H9 (cell line): Measurements from ENCODE around the gene ARL13B. TPM values are rescaled to one million over a fixed set of nuclear protein-coding genes. Genes with fewer than 3 reads are reported as not detected.

Source experiments
- DNase-seq: peaks from one replicate; pipeline ENCODE4 v3.0.0-alpha.2; 2017
- H2AFZ ChIP-seq: one replicate; pipeline ENCODE4 v1.6.1; 2013; ENCODE audit warnings: mild to moderate bottlenecking, low read length, control low read depth, moderate library complexity
- H2AK5ac ChIP-seq: 2 replicates; pipeline ENCODE4 v1.6.1; 2013; ENCODE audit warnings: low read length, control low read depth, mixed read lengths; ENCODE audit not compliant: insufficient read length
- H2BK120ac ChIP-seq: one replicate; pipeline ENCODE4 v1.6.1; 2013; ENCODE audit warnings: low read depth, mild to moderate bottlenecking, low read length, control low read depth, inconsistent platforms; ENCODE audit not compliant: poor library complexity, severe bottlenecking
- H2BK12ac ChIP-seq: 2 replicates; pipeline ENCODE4 v1.6.1; 2013; ENCODE audit warnings: low read length, control low read depth, mixed read lengths, low read depth; ENCODE audit not compliant: insufficient read length
- H2BK15ac ChIP-seq: 2 replicates; pipeline ENCODE4 v1.6.1; 2013; ENCODE audit warnings: low read depth, low read length, control low read depth
- H2BK20ac ChIP-seq: one replicate; pipeline ENCODE4 v1.6.1; 2013; ENCODE audit warnings: low read depth, mild to moderate bottlenecking, low read length, control low read depth, inconsistent platforms; ENCODE audit not compliant: poor library complexity, severe bottlenecking
- H2BK5ac ChIP-seq: 2 replicates; pipeline ENCODE4 v1.6.1; 2013; ENCODE audit warnings: low read length, control low read depth, mixed read lengths; ENCODE audit not compliant: insufficient read length
- H3K14ac ChIP-seq: 2 replicates; pipeline ENCODE4 v1.6.1; 2013; ENCODE audit warnings: low read length, control low read depth; ENCODE audit not compliant: insufficient read depth
- H3K18ac ChIP-seq: 2 replicates; pipeline ENCODE4 v1.6.1; 2013; ENCODE audit warnings: low read depth, mild to moderate bottlenecking, mixed read lengths, low read length, control low read depth; ENCODE audit not compliant: insufficient read length
- H3K23ac ChIP-seq: 2 replicates; pipeline ENCODE4 v1.6.1; 2013; ENCODE audit warnings: low read length, control low read depth, mixed read lengths, low read depth; ENCODE audit not compliant: insufficient read length
- H3K23me2 ChIP-seq: 2 replicates; pipeline ENCODE4 v1.6.1; 2013; ENCODE audit warnings: low read depth, mild to moderate bottlenecking, mixed read lengths, low read length, control low read depth; ENCODE audit not compliant: insufficient read length, poor library complexity, severe bottlenecking
- H3K27ac ChIP-seq: 2 replicates; pipeline ENCODE4 v1.5.1; 2013; ENCODE audit warnings: low read length, control low read depth, mixed read lengths, low read depth; ENCODE audit not compliant: insufficient read length
- H3K27me3 ChIP-seq: 2 replicates; pipeline ENCODE4 v1.6.1; 2013; ENCODE audit warnings: low read length, control low read depth, inconsistent platforms; ENCODE audit not compliant: insufficient read depth
- H3K4ac ChIP-seq: 2 replicates; pipeline ENCODE4 v1.6.1; 2013; ENCODE audit warnings: low read depth, mild to moderate bottlenecking, control low read depth, inconsistent platforms, low read length, moderate library complexity
- H3K4me1 ChIP-seq: 2 replicates; pipeline ENCODE4 v1.6.1; 2013; ENCODE audit warnings: low read length, control low read depth, inconsistent platforms; ENCODE audit not compliant: insufficient read depth
- H3K4me2 ChIP-seq: 2 replicates; pipeline ENCODE4 v1.6.1; 2013; ENCODE audit warnings: low read length, control low read depth, mixed read lengths; ENCODE audit not compliant: insufficient read length, insufficient read depth
- H3K56ac ChIP-seq: 2 replicates; pipeline ENCODE4 v1.6.1; 2013; ENCODE audit warnings: low read depth, mild to moderate bottlenecking, mixed read lengths, low read length, control low read depth; ENCODE audit not compliant: insufficient read length
- H3K79me1 ChIP-seq: 2 replicates; pipeline ENCODE4 v1.6.1; 2013; ENCODE audit warnings: low read depth, mild to moderate bottlenecking, moderate library complexity, low read length, control low read depth, inconsistent platforms; ENCODE audit not compliant: insufficient read depth, poor library complexity, severe bottlenecking
- H3K79me2 ChIP-seq: 2 replicates; pipeline ENCODE4 v1.6.1; 2013; ENCODE audit warnings: low read length, control low read depth, inconsistent platforms; ENCODE audit not compliant: insufficient read depth
- H3K9ac ChIP-seq: 2 replicates; pipeline ENCODE4 v1.6.1; 2013; ENCODE audit warnings: low read length, control low read depth, mixed read lengths; ENCODE audit not compliant: insufficient read length; ENCODE audit errors: extremely low read depth
- H3K9me3 ChIP-seq: one replicate; pipeline ENCODE4 v1.6.1; 2013; ENCODE audit warnings: low read depth, low read length, inconsistent platforms; ENCODE audit not compliant: control insufficient read depth
- H3T11ph ChIP-seq: one replicate; pipeline ENCODE4 v1.6.1; 2013; ENCODE audit warnings: mild to moderate bottlenecking, low read length, control low read depth, inconsistent platforms
- H4K20me1 ChIP-seq: one replicate; pipeline ENCODE4 v1.6.1; 2013; ENCODE audit not compliant: control insufficient read depth, insufficient read length, insufficient read depth
- H4K5ac ChIP-seq: 2 replicates; pipeline ENCODE4 v1.6.1; 2013; ENCODE audit warnings: low read depth, mild to moderate bottlenecking, mixed read lengths, low read length, control low read depth; ENCODE audit not compliant: insufficient read length
- H4K8ac ChIP-seq: replicated peaks from 2 replicates; pipeline ENCODE4 v1.6.1; 2013; ENCODE audit warnings: low read length, control low read depth, mixed read lengths, low read depth; ENCODE audit not compliant: insufficient read length
- H4K91ac ChIP-seq: 2 replicates; pipeline ENCODE4 v1.6.1; 2013; ENCODE audit warnings: low read depth, mild to moderate bottlenecking, moderate library complexity, mixed read lengths, low read length, control low read depth; ENCODE audit not compliant: insufficient read length
- H3K27ac Mint-ChIP-seq, 3 experiments: 2 replicates in 2 of 3; 3 replicates in 1 of 3; pipeline ENCODE4 v1.8.0; 2020 to 2021; ENCODE audit warnings: mixed read lengths in 3 of 3, mild to moderate bottlenecking in 1 of 3, moderate library complexity in 1 of 3
- H3K27me3 Mint-ChIP-seq: 2 replicates; pipeline ENCODE4 v1.8.0; 2021; ENCODE audit warnings: low read depth, mild to moderate bottlenecking, moderate library complexity, mixed read lengths
- H3K36me3 Mint-ChIP-seq, 3 experiments: 2 replicates in 2 of 3; 3 replicates in 1 of 3; pipeline ENCODE4 v1.8.0; 2020 to 2021; ENCODE audit warnings: low read depth in 3 of 3, mixed read lengths in 3 of 3; ENCODE audit not compliant: insufficient read depth in 1 of 3
- H3K4me1 Mint-ChIP-seq, 2 experiments: 2 replicates each; pipeline ENCODE4 v1.8.0; 2020; ENCODE audit warnings: mixed read lengths in 2 of 2
- H3K4me3 Mint-ChIP-seq, 2 experiments: 2 replicates in 1 of 2; 3 replicates in 1 of 2; pipeline ENCODE4 v1.8.0; 2020 to 2021; ENCODE audit warnings: mild to moderate bottlenecking in 2 of 2, mixed read lengths in 2 of 2, moderate library complexity in 1 of 2
- H3K9me3 Mint-ChIP-seq, 2 experiments: 2 replicates in 1 of 2; 3 replicates in 1 of 2; pipeline ENCODE4 v1.8.0; 2020; ENCODE audit warnings: mild to moderate bottlenecking in 2 of 2, mixed read lengths in 2 of 2, moderate library complexity in 1 of 2
- CTCF ChIP-seq: fragments of 200-600 bp; sonication (generic); conservative IDR thresholded peaks from 3 replicates; pipeline ENCODE4 v1.8.0; 2021; ENCODE audit warnings: antibody characterized with exemption, mild to moderate bottlenecking
- WGBS: extraction: QIAGEN DNeasy Blood & Tissue Kit; methylation state at CpG from one replicate; pipeline ENCODE4 v1.1.7; 2013; ENCODE audit warnings: missing lambda C conversion rate, low lambda C conversion rate, mixed read lengths; ENCODE audit not compliant: insufficient read length; ENCODE audit errors: extremely low coverage; 5-methylcytosine and 5-hydroxymethylcytosine counted together
- total RNA-seq: library from RNA; stranded (reverse); gene quantifications from 2 replicates; pipeline ENCODE4 v1.2.1, GENCODE V29; 2021

Gene ARL13B
- total RNA-seq, 1 experiment from 2014 or later, result 7.9 TPM

DNA sequence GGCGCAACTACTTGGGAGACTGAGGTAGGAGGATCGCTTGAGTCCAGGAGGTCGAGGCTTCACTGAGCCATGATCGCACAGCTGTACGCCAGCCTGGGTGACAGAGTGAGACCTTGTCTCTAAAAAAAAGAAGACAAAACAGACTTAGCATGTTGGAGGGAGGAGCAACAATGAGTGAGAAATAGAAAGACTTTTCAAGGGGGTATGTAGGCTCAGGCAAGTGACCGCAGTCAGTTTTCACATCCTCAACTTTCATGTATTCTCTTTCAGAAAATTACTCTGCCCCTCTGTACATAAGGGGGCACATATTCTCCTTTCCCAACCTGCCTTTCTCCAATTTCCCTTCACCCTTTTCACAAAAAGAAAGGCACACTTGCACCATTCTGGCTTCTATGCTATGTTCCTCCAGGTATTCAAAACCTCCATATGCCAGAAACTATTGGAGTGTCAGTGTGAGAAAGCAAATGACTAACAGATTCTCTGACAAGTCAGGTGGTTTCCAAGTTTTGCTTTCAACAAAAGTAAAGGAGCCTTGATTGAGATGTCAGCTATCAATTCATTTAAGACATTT lies 90.5 kb downstream of the ARL13B start:
- H3K9me3 ChIP-seq, result no peaks in the 10 kb centered on the region
- no peaks in the 10 kb centered on the region for H3K79me1 ChIP-seq
- H2BK20ac ChIP-seq, result no peak overlapping the region
- Mint-ChIP-seq H3K4me1 (0 out of 4 replicates have a peak, but pooled peaks cover 0 to 2% of the 10 kb centered on the region in 2 experiments), H3K36me3 (peaks cover 13 to 21% (median 16%) of the 10 kb centered on the region in 3 experiments), H3K27ac (no peak overlapping the region), H3K4me3 (no peak overlapping the region), H3K27me3 (no peaks in the 10 kb centered on the region), H3K9me3 (peaks cover 0 to 4% of the 10 kb centered on the region in 2 experiments; a peak in 1 of 5 replicates)
- no peaks in the 10 kb centered on the region for H3K27me3 ChIP-seq
- H4K8ac ChIP-seq, result no peak overlapping the region
- no peak for TF ChIP-seq CTCF
- H4K91ac ChIP-seq, result no peak overlapping the region
- no peak overlapping the region for H3K9ac ChIP-seq
- no peak overlapping the region for H4K5ac ChIP-seq
- H3K18ac ChIP-seq, result no peak overlapping the region
- no peak overlapping the region for H3K27ac ChIP-seq
- H3K4ac ChIP-seq, result no peak overlapping the region
- H3T11ph ChIP-seq, result no peak overlapping the region
- no peaks in the 10 kb centered on the region for H3K23me2 ChIP-seq
- H3K79me2 ChIP-seq, result no peaks in the 10 kb centered on the region
- no peak overlapping the region for H3K14ac ChIP-seq
- no peak overlapping the region for H2AFZ ChIP-seq
- H2BK12ac ChIP-seq, result no peak overlapping the region
- no CpG with 5 or more reads among the region's 6 CpGs for WGBS
- H3K23ac ChIP-seq, result no peak overlapping the region
- H4K20me1 ChIP-seq, result no peaks in the 10 kb centered on the region
- no peak overlapping the region for H2BK15ac ChIP-seq
- H2BK120ac ChIP-seq, result no peak overlapping the region
- no peak overlapping the region for H3K4me2 ChIP-seq
- no peak overlapping the region for H3K56ac ChIP-seq
- no peak for DNase-seq
- no peak overlapping the region for H2BK5ac ChIP-seq
- no peak overlapping the region for H2AK5ac ChIP-seq
- no peaks in the 10 kb centered on the region for H3K4me1 ChIP-seq
